ENCODE results near the gene GPANK1.

DNA sequence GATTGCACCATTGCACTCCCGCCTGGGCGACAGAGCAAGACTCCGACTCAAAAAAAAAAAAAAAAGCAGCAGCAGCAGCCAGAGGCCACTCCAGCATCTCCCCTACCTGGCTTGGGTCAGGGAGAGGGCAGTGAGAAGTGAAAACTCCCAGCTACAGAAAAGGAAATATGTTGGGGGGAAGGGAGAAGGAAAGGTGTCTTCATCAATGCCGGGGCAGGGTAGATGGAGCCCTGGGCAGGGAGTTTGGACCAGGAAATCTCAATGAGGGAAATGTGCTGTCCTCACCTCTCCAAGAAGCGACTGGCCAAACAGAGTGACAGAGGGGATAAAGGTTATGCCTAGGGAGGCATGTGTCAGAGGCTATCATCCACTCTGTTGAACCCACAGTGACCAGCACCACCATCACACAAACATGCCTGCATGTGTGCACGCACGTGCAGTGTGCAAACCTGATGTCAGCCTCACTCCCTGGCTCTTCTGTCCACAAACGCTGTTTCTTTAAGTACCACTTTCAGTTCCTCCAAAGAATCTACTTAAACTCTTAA lies 50.6 kb downstream of the GPANK1 start:
- no peak for TF ChIP-seq CTCF (IDR thresholded peaks at IDR 0.05)
- TF ChIP-seq POLR2A (IDR thresholded peaks at IDR 0.05), result no peak

All from esophagus squamous epithelium (tissue), 4 donors.